Liver (tissue), 3 donors: ENCODE results near the gene CPNE5.

Experiments used
- FOXA2 ChIP-seq: IDR thresholded peaks from 2 replicates; pipeline ENCODE4 v1.6.1; 2016; ENCODE audit warnings: antibody characterized with exemption
- HNF4G ChIP-seq: IDR thresholded peaks from 2 replicates; pipeline ENCODE4 v1.6.1; 2016; ENCODE audit warnings: antibody characterized with exemption
- TF ChIP-seq, protein P1 (sequence below): fragments of 150-350 bp; IDR thresholded peaks from 2 replicates; pipeline ENCODE4 v1.5.1; 2017; ENCODE audit warnings: improper control_type of control experiment, low read depth, low read length; ENCODE audit not compliant: missing input control
- donor health status: healthy.
- donor health status: healthy.

- TF ChIP-seq, protein P1, sequence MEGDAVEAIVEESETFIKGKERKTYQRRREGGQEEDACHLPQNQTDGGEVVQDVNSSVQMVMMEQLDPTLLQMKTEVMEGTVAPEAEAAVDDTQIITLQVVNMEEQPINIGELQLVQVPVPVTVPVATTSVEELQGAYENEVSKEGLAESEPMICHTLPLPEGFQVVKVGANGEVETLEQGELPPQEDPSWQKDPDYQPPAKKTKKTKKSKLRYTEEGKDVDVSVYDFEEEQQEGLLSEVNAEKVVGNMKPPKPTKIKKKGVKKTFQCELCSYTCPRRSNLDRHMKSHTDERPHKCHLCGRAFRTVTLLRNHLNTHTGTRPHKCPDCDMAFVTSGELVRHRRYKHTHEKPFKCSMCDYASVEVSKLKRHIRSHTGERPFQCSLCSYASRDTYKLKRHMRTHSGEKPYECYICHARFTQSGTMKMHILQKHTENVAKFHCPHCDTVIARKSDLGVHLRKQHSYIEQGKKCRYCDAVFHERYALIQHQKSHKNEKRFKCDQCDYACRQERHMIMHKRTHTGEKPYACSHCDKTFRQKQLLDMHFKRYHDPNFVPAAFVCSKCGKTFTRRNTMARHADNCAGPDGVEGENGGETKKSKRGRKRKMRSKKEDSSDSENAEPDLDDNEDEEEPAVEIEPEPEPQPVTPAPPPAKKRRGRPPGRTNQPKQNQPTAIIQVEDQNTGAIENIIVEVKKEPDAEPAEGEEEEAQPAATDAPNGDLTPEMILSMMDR = no peak
- TF ChIP-seq FOXA2 = no peak
- no peak for TF ChIP-seq HNF4G
Measured at GRCh38 chr6:36860126-36860525, 20.9 kb upstream of the CPNE5 start.
